Kidney glomerular epithelial cell (primary cell): Measurements from ENCODE around the gene RAMP1.
A peak's percentile ranks its signal among the peaks of the same experiment; 100 is the strongest.
"Not testable (repeated sequence)": the region's sequence is repeated elsewhere in the genome, so short reads cannot be mapped to it uniquely, and the experiment has no call there.

Experiments
- DNase-seq: peaks from one replicate; lab custom pipeline; 2025; lab: John Stamatoyannopoulos, UW

Gene RAMP1

GRCh38 chr2:237917696-237918374 is 58.4 kb downstream of the RAMP1 start:
- no peak for DNase-seq

- no peak for DNase-seq
These were observed 60.2 kb downstream of the RAMP1 start for GRCh38 chr2:237919593-237919992.

DNA sequence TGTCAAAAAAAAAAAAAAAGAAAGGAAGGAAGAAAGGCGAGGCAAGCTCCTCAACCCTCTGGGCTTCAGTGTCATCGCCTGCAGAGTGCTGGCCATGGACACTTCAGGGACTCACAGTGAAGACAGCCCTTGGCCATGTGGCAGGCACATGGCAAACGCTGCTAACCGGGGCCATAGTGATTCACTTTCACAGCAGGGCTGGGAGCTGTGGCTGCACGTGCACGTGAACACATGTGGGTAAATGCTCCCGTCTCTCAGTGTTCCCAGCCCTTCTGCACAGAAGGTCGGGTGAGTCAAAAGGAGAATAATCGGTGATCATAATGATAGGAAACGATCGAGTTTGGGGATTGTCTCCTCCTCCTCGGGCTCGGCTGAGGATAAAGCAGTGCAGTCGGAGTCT is 61.2 kb downstream of the RAMP1 start:
- no peak for DNase-seq

- no peak for DNase-seq
These were observed 62.6 kb downstream of the RAMP1 start for GRCh38 chr2:237921967-237922492.

GRCh38 chr2:237922641-237923361 is 63.4 kb downstream of the RAMP1 start:
- no peak for DNase-seq

GRCh38 chr2:237923481-237924163 is 64.2 kb downstream of the RAMP1 start:
- no peak for DNase-seq

- DNase-seq: no peak
These were observed 64.7 kb downstream of the RAMP1 start for GRCh38 chr2:237924164-237924534.

DNA sequence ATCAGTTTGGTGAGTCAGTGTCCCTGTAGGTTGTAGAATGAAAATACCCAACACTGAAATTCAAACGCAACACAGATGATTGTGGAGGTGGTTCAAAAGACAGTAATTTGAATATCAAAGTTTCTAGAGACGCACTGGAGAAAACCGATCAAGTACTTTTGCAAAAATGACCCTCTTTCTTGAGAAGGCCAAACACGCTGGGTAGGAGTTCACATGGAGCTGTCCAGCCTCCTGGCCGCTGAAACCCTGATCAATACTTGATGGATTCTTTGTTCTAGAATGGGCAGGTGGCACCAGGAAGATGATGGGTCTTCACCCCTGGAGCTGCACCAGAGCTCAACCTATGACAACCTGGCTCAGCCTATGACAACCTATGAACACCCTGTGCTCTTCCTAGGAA is 67.7 kb downstream of the RAMP1 start:
- DNase-seq: peak; percentile 1

DNA sequence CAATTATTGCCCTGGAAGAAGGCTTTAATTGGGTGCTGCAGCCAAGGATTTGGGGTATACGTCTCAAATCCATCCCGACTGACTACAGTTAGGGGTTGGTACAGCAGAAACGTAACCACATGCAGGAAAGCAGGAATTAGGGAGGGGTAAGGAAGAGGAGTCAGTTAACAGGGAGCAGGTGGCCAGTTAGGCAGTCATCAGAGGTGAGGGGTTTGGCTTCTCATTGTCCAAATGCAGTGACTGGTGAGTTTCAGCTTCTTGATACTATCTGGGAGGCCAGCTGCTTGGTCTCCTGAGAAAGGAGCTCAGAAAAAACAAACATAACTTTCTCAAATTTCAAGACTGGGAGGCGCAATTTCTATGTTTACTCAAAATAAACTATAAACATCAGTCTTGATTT is 68.6 kb downstream of the RAMP1 start:
- DNase-seq: no peak

DNA sequence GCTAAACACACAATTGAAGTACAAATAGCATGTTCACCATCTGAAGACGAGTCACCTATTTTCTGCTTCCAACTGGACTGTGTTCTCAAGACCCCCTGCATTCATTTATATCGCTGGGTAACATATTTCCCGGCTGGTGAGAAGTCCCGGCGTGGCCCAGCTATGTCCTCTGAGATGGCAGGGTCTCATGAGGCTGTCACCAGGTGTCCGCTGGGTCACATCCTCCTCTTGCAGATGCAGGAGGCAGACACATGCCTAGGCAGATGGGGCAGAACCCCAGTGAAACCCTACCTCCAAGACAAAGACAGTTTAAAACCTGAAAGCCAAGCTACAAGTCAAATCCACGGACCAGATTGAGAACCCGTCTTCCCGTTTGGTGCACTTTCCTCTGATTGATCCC is 70.6 kb downstream of the RAMP1 start:
- DNase-seq: no peak

GRCh38 chr2:237931205-237931721 is 71.8 kb downstream of the RAMP1 start:
- DNase-seq: no peak

DNA sequence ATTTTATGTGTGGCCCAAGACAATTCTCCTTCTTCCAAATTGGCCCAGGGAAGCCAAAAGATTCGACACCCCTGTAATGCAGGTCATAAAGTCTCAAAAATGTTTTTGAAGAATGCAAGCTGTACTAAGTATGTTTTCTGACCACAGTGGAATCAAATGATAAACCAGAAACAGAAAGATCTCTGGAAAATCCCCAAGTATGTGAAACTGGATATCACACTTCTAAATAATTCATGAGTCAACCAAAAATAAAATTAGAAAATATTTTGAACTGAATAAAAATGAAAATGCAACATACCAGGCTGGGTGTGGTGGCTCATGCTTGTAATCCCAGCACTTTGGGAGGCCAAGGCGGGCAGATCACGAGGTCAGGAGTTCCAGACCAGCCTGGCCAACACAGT is 73.3 kb downstream of the RAMP1 start:
- no peak for DNase-seq

DNA sequence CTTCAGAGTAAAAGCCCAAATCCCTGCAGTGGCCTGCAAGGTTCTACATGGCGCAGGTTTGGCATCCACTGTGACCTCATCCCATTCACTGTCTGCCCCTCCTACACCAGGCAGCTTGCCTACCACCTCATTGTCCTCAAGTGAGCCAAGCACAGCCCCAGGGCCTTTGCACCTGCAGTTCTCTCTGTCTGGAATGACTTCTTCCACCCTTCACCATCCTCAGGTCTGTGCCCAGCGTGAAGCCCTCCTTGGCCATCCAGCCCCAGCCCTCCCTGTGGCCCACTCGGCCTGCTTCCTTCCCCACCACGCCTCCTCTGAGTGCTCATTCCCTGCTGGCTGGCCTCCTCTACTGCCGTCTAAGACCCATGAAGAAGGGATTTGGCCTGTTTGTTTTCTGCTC is 74.8 kb downstream of the RAMP1 start:
- DNase-seq: no peak

DNA sequence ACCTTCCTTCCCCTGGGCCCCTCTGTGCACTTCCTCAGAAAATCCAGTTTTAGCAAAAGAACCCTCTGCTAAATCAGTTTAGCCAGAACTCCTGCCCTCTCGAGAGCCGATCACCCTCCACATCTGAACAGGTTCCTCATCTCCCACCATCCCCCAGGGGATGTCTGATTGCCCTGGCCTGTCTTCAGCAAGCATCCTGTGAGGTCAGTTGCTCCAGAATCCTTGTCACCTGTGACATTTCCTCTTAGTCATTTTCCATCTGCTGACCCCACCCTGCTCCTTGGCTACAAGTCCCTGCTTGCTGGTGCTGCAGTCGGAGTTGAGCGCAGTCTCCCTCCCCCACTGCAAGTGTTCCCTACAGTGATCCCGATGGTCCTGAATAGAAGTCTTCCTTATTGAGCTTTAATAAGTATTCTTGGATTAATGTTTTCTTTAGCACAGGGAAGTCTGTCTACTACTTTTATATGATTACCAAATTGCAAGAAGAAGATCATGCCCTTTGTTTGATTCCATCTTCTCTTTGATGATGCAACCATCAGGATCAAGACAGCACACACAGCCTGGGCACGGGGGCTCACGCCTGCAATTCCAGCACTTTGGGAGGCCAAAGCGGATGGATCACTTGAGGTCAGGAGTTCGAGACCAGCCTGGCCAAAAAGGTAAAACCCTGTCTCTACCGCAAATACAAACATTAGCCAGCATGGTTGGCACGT is 76.5 kb downstream of the RAMP1 start:
- no peak for DNase-seq

GRCh38 chr2:237939251-237939650 is 79.8 kb downstream of the RAMP1 start:
- DNase-seq: no peak

DNA sequence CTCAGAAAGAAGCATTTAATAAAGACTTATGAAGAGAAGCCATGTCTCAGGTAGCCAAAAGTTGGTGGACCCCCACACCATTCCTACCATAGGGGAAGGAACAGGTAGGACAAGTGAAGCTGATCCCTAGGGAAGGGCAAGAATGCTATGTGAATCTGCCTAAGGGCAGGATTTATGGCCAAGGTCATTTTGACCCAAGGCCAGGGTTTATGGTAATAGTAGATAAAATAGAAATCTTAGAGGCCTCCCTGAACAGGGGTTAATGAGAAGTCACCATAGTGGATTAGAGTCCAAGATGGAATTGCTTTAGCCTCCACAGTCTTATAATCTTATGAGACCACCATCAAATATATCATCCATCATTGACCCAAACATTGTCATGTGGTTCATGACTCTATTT is 81.4 kb downstream of the RAMP1 start:
- DNase-seq: no peak

GRCh38 chr2:237941239-237941638 is 81.8 kb downstream of the RAMP1 start:
- DNase-seq: no peak

GRCh38 chr2:237942513-237942899 is 83.1 kb downstream of the RAMP1 start:
- no peak for DNase-seq

GRCh38 chr2:237943395-237944094 is 84.1 kb downstream of the RAMP1 start:
- no peak for DNase-seq

DNA sequence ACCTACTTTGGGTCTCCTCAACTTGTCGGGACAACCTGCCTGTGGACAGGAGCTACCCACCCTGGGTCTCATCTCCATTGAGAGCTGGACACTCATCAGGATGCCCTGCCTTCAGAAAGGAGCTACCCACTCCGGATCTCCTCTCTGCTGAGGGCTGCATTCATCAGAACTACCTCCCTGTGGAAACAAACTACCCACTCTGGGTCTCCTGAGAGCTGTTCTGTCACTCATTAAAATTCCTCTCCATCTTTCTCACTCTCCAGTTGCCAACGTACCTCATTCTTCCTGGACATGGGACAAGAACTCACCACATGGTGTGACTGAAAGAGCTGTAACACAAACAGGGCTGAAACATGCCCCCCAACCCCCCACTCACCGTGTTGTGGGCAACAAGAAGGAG is 84.9 kb downstream of the RAMP1 start:
- no peak for DNase-seq

DNA sequence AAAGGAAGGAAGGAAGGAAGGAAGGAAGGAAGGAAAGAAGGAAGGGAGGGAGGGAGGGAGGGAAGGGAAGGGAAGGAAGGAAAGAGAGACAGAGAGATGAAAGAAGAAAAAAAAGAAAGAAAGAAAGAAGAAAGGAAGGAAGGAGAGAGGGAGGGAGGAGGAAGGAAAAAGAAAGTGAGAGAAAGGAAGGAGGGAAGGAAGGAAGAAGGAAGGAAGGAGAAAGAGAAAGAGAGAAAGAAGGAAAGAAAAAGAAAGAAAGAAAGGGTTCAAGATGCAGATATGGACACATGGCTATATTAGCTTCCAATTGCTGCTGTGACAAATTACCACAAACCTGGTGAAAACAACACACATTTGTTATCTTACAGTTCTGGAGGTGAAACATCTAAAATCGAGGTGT is 87.0 kb downstream of the RAMP1 start:
- DNase-seq: no peak

- not testable (repeated sequence) for DNase-seq
These were observed 91.9 kb downstream of the RAMP1 start for GRCh38 chr2:237951354-237951753.
